Suppressor macrophage treated with lipopolysaccharide for 4 hours (primary cell): ENCODE data around the gene PTPN21.

ENCODE experiments used
- DNase-seq: peaks from one replicate; pipeline ENCODE4 v3.0.0-alpha.2; 2020

PTPN21 gene

GRCh38 chr14:88454886-88455285 is 99.9 kb downstream of the PTPN21 start:
- DNase-seq = no peak

- no peak for DNase-seq
Observed at GRCh38 chr14:88452231-88452630, 102.6 kb downstream of the PTPN21 start.

GRCh38 chr14:88439088-88439487 is 115.7 kb downstream of the PTPN21 start:
- DNase-seq = no peak

- DNase-seq = no peak
Observed at GRCh38 chr14:88437658-88438057, 117.1 kb downstream of the PTPN21 start.

- DNase-seq = no peak
Observed at GRCh38 chr14:88430976-88431375, 123.8 kb downstream of the PTPN21 start.

GRCh38 chr14:88426271-88426670 is 128.5 kb downstream of the PTPN21 start:
- no peak for DNase-seq

GRCh38 chr14:88424573-88424972 is 130.2 kb downstream of the PTPN21 start:
- DNase-seq = no peak

- peak; percentile 5 for DNase-seq
Observed at GRCh38 chr14:88422919-88423650, 131.7 kb downstream of the PTPN21 start.

GRCh38 chr14:88422047-88422446 is 132.8 kb downstream of the PTPN21 start:
- no peak for DNase-seq

GRCh38 chr14:88421286-88421685 is 133.5 kb downstream of the PTPN21 start:
- DNase-seq = no peak

GRCh38 chr14:88420187-88420586 is 134.6 kb downstream of the PTPN21 start:
- no peak for DNase-seq

- DNase-seq = no peak
Observed at GRCh38 chr14:88417594-88417993, 137.2 kb downstream of the PTPN21 start.
